ENCODE data around the gene ANKRD39. TPM values are rescaled to one million over a fixed set of nuclear protein-coding genes. Genes with fewer than 3 reads are reported as not detected.

Gene ANKRD39, protein sequence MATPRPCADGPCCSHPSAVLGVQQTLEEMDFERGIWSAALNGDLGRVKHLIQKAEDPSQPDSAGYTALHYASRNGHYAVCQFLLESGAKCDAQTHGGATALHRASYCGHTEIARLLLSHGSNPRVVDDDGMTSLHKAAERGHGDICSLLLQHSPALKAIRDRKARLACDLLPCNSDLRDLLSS
- total RNA-seq: 22.5 and 29.4 TPM in 2 replicates

GRCh38 chr2:96857667-96858372 is at the start of gene ANKRD39:
Gene ANKRD39, minus strand, starts transcription at chr2:96858016. Its CDS starts 29 bp downstream, at chr2:96857987.

GRCh38 chr2:96869822-96870625 is 12.2 kb upstream of the ANKRD39 start, which contains the start of gene SEMA4C:
Gene SEMA4C, minus strand, starts transcription at chr2:96870080. Its CDS starts 2,194 bp downstream, at chr2:96867886.

GRCh38 chr2:96843538-96844268 is 14.1 kb downstream of the ANKRD39 start, which contains the start of gene ANKRD23:
Gene ANKRD23, minus strand, starts transcription at chr2:96844021. Its CDS starts 29 bp downstream, at chr2:96843992.

DNA sequence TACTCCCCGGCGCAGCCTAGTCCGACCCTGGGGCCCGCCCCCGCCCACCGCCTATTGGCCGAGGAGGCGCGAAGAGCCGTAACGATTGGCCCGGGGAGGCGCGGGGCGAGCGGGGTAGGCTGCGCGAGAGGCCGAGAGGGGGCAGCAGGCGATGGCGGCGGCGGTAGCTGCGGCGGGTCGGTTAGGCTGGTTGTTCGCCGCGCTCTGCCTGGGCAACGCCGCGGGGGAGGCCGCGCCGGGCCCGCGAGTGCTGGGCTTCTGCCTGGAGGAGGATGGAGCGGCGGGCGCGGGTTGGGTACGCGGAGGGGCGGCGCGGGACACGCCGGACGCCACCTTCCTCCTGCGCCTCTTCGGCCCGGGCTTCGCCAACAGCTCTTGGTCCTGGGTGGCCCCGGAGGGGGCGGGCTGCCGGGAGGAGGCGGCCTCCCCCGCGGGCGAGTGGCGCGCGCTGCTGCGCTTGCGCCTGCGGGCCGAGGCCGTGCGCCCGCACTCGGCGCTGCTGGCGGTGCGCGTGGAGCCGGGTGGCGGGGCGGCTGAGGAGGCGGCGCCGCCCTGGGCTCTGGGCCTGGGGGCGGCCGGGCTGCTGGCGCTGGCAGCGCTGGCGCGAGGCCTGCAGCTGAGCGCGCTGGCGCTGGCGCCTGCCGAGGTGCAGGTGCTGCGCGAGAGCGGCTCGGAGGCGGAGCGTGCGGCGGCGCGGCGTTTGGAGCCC is 41.5 kb downstream of the ANKRD39 start, which contains the start of gene CNNM3:
Gene CNNM3, plus strand, starts transcription at position 142 of the 709 bp plus-strand sequence. Its CDS starts 10 bp downstream, at position 152.

Other genes with a start within 250 kb of the ANKRD39 start
- gene KANSL3, start 219.7 kb downstream of the ANKRD39 start, total RNA-seq: 31.4 and 33.2 TPM in 2 replicates
- gene FER1L5, start 215.3 kb downstream of the ANKRD39 start, total RNA-seq: under 0.01 and 0.18 TPM in 2 replicates
- 32.3 and 34.2 TPM in 2 replicates for gene LMAN2L, start 118.0 kb downstream of the ANKRD39 start, total RNA-seq
- gene CNNM4, start 97.1 kb downstream of the ANKRD39 start, total RNA-seq: 3.5 and 4.4 TPM in 2 replicates
- gene CNNM3, start 41.7 kb downstream of the ANKRD39 start, total RNA-seq: 3.9 and 5.8 TPM in 2 replicates
- gene ANKRD23, start 14.0 kb downstream of the ANKRD39 start, total RNA-seq: not detected in 2 replicates
- 20.9 and 24.2 TPM in 2 replicates for gene SEMA4C, start 12.1 kb upstream of the ANKRD39 start, total RNA-seq
- not detected in 2 replicates for gene FAM178B, start 128.6 kb upstream of the ANKRD39 start, total RNA-seq
- gene FAHD2B, start 236.9 kb upstream of the ANKRD39 start, total RNA-seq: 11.2 and 11.9 TPM in 2 replicates

Data from myometrial cell (primary cell).